Right kidney (tissue), 1 donor: Measurements from ENCODE around the gene GAS1.
A peak's percentile ranks its signal among the peaks of the same experiment; 100 is the strongest.

Source experiments
- DNase-seq: peaks from one replicate; pipeline ENCODE4 v3.0.0-alpha.2; 2016

GAS1 gene

DNA sequence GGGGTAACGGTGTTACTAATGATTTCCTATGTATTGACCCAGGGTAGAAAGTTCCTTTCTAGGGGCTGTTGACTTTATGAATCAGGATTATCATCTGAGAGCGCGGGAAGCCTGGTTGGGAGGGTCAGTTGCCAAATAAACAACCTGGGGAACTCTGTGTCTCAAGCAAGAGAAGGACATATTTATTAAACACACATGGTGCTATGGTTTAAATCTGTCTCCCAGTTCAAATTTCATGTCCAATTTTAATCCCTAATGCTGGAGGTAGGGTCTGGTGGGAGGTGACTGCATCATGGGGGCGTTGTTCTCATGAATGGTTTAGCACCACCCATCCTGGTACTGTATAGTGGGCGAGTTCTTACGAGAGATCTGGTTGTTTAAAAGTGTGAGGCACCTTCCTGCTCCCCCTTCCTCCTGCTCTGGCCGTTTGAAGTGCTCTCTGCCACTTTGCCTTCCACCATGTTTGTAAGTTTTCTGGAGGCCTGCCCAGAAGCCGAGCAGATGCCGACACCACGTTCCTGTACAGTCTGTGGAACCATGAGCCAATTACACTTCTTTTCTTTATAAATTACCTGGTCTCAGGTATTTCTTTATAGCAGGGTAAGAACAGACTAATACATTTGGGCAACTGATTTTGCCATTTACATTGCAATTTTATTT, 19.7 kb upstream of the GAS1 start:
- no peak for DNase-seq

DNA sequence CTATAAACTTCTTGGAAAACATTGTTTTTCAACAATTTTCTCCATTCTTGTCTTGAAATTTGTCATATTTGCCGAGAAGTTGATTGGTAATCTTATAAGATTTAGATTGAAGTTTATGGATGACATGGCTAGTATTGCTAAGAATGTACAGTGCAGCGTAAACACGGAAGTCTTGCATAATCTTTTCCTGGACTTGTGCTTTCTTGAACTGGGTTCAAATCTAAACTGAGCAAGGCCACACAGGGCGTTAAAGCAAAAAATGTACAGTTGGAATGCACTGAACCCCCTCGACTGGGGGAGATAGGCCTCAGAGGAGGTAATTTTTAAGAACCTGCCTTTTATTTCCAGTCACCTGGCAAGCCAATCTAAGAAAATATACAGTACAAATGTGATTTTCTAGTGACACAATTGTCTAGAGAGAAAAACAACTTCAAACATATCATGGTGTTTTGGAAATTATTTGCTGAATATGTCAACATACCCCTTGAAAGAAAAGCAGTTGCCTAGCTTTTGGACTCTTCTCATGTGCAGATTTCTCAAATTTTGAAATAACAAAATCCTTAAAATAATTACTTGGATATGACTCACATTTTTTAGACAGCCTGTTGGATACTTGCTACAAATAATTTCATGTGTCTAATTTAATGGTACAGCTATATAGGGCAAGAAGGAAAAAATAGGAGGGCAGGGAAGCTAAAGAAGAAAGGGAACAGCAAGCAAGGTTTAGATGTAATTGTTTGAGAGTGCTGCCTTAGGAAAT, 18.5 kb upstream of the GAS1 start:
- no peak for DNase-seq

DNA sequence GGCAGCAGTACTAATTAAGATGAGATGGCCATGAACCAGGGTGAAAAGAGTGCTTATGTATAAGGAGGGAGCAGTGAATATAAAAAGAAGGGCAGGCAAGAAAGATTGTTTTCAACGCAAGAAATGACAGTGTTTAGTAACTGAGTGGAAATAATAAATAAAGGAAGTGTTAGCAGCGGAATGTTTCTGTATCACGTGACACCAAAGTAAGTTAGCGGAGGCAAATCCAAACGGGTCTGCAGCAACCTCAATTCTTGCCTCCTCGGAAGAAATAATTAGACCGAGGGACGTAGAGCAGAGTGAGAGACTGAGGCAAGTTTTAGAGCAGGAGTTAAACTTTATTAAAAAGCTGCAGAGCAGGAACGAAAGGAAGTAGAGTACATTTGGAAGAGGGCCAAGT, 15.4 kb upstream of the GAS1 start:
- no peak for DNase-seq

DNA sequence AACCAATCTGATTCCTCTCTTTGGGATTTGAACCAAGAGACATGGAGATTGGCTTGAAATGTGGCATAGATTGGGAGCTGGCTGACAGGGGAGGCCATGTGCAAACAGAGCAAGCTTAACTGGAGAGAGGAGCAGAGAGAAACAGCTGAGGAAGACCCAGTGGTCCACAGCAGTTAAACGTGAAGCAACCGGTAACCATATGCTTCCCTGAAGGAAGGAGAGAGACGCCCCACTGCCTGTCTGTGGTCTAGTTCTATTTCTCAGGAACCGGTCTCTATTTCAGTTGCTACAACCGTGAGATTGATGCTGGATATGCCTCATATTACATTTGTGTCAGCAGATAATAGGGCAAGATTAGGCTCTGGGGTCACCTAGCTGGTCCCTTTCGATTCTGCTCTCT, 13.6 kb upstream of the GAS1 start:
- no peak for DNase-seq

DNA sequence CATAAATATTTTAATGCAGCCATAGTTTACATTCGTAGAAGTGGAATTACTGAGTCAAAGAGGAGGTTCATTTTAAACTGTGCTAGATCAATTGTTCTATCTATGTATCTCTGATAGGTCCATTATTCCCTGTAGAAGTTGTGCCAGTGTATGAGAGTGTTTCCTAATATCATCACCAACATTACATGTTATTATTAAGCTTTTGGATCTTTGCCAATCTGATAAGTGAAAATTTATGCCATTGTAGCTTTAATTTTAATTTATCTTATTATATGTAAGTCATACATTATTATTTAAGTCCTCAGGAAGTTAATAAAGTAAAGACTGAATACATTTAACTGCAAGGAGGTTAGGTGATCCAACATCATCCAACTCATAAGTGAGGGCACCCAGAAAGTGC, 10.9 kb upstream of the GAS1 start:
- no peak for DNase-seq

DNA sequence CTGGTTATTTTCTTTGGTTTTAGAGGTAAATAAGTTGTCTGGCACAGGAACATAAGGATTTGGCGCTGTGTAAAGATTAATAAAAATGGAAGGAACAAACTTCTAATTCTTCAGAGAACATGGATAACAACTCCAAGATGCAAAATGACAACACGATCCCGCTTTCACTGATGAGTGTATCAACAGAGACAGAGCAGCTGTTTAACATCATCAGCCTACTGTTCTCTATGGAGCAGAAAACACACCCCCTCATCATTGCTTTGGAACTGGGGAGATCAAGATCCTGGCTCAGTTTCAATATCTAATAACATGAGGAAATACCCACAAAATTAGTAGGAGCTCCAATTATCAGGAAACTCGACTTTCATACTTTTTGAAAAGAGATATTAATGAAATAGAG, 8.3 kb upstream of the GAS1 start:
- no peak for DNase-seq

DNA sequence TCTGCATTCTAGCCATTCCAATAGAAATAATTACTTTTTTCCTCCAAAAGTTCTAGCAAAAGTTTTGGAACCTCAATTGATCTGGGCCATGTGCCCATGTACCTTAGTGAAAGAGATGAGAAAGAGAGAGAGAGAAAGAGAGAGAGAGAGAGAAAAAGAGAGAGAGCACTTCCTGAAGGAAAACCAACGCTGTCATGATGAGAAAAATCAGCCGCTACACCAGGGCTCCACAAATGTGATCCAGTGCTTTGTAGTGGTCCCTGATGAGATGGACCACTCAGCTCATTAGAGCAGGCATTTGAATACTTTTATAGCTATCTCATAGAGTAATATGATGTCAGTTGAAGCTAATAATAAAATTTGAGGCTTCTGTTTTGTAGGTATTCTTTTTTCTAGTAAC, 7.7 kb upstream of the GAS1 start:
- no peak for DNase-seq

DNA sequence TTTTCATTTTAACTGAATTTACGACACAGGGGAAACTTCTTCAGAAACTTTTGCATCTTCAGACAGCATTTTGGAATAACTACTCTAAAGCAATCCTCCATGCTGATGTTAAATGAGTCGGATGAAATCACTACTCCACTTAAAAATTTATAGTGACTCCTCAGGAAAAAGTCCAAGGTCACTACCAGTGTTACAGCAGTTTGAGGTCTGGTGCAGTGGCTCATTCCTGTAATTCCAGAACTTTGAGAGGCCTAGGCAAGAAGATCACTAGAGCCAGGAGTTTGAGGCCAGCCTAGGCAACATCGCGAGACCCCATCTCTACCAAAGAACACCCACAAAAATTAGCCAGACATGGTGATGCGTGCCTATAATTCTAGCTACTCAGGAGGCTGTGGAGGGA, 5.9 kb upstream of the GAS1 start:
- DNase-seq: no peak

DNA sequence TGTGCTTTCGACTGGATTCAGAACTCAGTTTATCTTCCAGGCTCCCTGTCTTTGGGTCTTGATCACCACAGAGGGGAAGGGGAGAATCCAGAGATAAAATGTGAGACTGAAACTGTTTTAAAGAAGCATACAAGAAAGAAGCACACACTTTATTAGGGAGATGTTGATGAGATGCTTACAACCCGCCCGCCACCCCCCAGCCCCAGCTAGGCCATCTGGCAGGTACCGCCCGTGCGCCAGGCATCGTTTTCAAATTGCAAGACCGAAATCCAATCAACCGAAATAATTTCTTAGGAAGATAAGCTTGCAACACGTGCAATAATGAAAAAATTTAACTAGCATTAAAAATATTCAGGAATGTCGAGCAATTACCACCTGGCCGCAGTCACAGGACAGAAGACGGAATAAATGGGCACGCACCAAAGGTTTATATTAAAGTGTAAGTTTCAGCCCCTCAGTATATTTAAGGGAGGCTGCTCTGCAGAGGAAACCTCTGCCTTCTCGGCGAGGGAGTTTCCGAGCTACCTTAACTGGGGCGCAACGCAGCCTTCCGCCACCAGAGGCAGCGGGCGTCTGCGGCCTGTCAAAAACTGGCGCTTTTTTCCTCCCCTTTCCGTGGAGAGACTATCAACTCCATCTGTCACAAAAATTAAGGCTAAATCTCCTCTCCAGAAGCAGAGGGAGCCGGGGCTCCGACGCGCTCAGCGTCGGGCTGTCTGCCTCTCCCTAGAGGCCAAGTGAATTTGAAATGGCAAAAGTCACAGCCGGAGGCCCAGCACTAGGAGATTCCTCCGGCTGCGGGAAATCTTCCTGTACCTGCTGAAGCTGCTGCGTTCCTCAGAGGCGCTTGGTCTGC, 996 bp upstream of the GAS1 start:
- DNase-seq: peak; percentile 90

DNA sequence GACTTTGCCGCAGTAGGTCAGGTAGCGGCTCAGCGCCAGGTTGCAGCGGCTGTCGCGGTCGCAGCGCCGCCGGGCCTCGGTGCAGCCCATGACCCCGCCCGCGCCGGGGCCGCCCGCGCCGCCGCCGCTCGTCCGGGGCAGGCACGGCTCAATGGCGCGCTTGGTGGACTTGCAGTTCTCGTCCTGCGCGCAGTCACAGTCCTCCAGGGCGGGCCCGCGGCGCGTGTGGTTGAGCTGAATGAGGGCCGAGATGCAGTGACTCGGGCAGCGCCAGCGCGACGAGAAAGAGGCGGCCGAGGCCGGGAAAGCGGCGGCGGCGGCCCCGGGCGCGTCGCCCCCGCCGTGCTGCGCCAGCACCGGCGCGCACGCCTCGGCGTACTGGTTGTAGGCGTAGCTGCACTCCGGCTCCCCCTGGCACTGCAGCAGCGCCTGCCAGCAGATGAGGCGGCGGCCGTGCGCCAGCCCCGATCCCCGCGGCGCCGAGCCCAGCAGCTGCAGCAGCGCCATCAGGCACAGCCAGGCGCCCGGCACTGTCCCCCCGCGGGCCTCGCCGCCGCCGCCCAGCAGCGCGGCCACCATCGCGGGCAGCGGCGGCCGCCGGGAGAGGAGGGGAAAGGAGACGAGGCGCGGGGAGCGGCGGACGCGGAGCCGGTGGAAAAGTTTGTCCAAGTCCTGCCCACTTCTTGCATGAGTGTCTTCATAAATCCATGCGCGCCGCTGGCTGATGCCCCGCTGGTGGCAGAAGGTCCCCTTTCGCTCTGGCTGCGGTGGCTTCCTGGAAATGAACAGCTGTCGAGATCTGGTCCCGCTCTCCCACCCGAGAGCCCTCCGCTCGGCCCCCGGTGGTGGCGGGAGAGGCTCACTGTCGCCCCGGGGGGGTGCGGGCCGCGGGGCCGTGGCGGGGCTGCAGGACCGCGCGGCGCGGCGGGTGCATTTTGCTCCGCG, 833 bp downstream of the GAS1 start:
- peak; percentile 89 for DNase-seq

DNA sequence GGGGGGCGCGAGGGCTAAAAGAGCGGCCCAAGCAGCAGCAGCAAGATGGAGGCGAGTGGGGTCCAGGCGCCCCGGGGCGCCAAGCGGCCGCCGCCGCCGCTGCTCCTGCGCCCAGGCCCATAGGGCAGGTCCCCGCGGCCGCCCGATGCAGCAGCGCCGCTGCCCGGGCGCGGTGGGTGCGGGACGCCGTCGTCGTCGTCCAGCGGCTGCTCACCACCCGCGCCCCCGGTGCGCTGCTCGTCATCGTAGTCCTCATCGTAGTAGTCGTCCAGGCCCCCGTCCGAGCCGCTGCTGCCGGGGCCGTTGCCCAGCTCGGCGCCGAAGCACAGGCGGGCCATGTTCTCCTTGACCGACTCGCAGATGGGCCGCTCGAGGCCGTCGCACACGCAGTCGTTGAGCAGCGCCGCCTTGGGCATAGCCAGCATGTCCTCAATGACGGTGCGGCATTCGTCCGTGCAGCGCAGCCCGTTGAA, 1.5 kb downstream of the GAS1 start:
- peak; percentile 88 for DNase-seq

DNA sequence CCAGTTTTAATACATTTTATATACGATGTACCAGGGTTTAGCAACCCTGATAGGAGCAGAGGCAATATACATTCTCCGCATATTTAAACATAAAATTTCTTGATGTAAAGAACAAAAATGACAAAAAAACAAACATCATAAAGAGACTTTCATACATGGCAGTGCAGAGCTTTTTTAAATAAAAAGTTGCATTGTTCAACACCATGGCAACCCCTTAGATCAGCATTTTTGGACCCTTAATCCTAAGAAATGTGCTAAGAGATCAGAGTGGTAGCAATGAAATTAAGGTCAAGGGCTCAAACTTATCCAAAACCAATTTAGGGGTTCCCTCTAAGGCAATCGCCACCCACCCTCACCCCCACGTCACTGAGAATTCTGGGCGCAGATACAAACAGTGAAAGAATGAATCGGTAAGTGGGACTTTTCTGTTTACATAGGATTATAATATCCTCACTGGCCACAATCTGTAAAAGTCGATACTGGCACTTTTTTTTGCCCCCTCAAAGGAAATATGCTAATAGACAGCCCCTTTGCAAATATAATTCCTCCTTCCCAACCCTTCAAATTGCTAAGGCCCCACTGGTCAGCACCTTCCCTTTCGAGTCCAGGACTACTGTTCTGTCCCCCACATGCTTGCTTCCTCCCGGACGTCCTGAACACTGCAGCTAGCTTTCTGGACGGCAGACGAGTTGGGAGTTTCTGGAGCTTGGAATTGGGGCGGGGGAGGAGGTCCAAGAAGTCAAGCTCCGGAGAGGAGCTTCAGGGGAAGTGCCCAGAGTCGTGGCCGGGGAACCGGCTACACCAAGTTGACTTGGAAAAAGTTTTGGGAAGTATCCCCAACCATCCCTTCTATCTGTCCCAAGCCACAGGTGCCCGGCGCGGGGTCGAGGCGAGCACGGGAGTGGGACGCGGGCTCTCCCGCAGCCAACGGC, 2.2 kb downstream of the GAS1 start:
- peak; percentile 73 for DNase-seq

DNA sequence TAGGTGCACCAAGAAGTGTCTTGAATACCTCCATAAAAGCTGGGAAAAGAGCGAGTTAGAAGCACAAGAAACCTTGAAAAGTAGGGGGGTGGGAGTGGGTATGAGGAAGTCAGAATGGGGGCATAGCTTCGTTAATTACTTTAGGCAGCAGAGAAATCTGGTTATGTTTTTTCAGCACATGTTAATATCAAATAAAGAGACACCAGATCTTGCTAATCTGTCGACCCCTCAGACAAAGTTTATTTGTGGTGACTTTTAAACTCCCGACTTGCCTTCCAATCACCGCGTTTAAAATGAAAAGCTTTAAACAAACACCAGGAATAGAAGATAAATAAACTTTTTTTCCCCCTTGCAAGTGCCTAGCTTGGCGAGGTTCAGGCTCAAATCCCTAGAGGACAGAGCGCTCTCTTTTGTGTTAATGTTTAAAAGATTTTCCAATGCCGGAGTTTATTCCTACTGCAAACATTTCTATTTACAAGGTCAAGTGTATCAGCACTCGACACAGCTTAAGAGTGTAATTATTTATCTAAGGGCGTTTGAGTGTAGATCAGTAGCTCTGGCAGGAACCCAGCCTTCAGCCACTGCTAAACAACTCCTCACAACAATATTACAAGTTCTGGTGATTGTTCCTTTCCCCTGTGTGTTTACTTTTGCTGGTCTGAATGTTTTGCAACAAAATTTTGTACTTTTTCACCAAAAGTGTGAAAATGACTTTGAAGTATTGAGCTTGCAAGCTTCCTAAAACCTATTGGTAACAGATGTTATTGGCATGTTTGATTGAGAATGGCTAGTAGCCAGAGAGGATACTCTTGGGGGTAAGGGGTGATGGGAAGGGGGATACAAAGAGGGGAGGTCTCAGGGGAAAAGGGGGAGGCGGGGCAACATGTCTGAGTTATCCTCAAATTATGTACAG, 3.8 kb downstream of the GAS1 start:
- DNase-seq: peak; percentile 59

DNA sequence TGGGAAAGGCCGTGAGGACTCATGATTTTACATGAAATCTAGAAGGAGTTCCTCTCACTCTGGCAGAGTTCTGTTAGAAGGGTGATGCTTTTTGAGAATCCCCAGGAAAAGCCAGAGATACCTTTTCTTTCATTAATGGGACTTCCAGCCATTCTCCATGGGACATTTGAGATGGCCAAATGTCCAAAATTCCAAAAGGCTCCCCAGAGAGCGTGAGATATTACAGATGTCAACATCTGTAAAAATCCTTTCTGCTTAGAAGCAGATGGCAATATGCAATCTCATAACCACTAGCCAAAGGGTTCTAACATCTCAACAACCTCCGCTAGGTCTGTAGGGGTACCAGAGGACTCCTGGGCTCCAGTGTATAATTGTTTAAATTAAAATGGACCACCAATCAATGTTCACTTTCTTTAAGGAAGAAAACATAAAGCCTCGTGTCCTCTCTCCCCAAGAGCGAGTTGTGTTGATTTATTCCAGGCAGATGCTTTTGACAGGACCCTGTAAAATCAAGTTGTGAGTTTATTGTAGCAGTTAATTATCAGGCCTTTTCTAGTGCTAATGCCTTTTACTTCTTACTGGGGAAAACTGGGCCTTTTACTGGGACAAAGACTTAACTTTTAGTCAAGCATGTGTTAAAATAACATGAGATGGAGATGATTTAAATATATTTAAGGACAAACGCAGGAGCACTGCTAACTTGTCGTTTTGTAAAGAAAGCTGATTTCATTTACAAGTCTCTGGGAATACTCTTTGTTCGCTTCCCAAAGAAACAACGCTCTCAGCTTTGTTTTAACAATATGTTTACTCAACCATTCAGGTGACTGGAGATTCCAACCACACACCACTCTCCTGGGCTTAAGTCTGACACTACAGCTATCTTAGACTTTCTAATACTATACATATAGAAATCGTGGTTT, 4.8 kb downstream of the GAS1 start:
- DNase-seq: peak; percentile 43

DNA sequence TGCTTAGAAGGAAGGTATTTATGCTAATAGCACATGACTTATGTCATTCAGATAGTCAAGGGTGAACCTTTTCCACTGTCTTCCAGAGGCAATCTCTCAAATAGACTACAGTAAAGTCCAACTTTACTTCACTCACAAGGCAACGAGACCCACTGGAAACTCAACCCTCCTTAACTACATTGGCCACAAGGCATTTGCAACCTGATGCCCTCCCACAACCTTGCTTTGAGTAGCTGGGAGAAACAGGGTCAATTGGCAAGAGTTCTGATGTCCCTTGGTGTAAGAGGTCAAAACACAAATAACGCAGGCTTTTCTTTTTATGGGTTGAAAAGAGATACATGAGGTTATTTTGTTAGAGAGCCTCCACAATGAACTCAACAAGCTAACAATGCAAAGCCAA, 6.1 kb downstream of the GAS1 start:
- DNase-seq: no peak

DNA sequence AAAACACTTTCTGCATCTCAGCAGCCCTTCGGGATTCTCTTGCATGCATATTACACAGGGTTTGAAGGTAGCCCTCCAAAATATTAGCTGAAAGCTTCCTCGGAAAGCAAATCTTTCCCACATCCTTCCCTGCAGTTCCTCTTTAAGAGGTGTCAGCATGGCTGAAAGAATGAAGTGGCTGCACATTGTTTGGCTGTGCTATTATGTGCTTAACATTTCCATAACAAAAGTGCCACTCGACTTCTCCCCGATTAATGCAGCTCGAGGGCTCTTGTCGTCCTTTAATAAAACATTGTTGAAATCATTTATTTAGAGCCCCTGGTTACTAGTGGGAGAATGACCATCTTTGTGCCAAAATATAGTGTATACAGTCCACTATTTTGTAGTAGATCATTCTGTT, 6.5 kb downstream of the GAS1 start:
- DNase-seq: no peak

DNA sequence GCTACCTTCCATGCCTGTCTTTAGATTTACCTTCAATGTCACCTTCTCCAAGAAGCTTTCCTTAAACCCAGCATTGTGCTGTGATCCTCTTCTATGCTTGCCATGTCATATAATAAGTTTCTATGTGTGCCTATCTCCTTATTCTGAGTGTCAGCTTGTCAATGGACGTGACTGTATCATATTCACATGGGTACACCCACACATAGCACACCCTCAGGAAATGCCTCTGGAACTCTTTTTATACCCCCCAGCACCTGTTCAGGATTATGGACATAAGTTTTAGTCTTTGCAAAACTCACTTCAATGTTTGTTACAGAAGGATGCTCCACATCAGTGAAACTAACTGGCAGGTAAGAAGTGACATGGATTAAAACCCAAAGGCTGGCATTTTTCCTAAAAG, 7.4 kb downstream of the GAS1 start:
- no peak for DNase-seq

DNA sequence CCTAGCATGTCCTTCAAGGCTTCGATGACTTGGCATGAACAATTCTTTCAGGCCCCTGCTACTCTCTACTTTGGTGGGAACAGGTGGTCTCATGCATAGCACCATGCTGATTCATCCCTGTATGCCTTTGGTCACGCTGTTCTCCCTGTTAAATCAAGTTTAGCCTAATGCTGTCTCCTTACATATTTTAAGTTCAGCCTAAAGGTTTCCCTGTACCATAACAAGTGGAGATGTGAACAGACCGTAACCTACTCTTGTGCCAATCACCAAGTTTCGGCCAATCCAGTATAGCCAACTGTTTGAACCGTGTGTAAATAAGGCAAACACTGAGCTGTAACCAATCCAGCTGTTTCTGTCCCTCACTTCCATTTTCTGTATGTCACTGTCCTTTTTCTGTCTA, 8.0 kb downstream of the GAS1 start:
- no peak for DNase-seq

DNA sequence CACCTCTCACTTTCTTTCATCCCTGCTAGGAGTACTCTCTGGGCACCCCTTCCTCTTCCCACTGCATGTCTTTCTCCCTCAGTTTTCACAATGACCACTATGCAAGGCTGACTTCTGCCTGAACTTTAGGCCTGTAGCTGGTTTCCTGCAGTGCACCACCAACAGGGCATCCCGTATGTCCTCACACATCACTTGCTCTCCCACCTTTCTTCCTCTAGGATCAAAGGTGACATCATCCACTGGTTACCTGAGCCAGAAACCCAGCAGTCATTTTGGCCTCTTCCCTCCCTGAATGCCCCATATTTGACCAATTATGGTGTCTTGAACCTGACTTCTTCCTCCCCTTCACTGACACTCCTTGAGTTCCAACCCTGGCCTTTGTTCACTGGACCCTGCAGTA, 8.5 kb downstream of the GAS1 start:
- DNase-seq: no peak
